Tibial nerve (tissue), 4 donors: ENCODE results near the gene VCAN. TPM values are rescaled to one million over a fixed set of nuclear protein-coding genes. Genes with fewer than 3 reads are reported as not detected.

Experiments
- DNase-seq, 2 donors: peaks; one replicate each; pipeline ENCODE4 v3.0.0-alpha.2; 2019; ENCODE audit warnings: low spot score in 2 of 2
- H3K27ac ChIP-seq, 4 donors: fragments of 200-600 bp; sonication (generic) in 3 of 4; one replicate each; pipeline ENCODE4 v1.5.1; 2017 to 2019; ENCODE audit warnings: mild to moderate bottlenecking in 1 of 4
- H3K27me3 ChIP-seq, 2 donors: fragments of 200-600 bp; sonication (generic) in 1 of 2; one replicate each; pipeline versions ENCODE4 v1.5.1 to v1.6.0; 2017 to 2019
- H3K36me3 ChIP-seq, 3 donors: fragments of 200-600 bp; sonication (generic); one replicate each; pipeline ENCODE4 v1.5.1; 2018 to 2019
- H3K4me1 ChIP-seq, 4 donors: fragments of 200-600 bp; sonication (generic) in 3 of 4; one replicate each; pipeline ENCODE4 v1.5.1; 2017 to 2019
- H3K4me3 ChIP-seq, 4 donors: fragments of 200-600 bp; sonication (generic) in 3 of 4; one replicate each; pipeline ENCODE4 v1.5.1; 2017 to 2019; ENCODE audit warnings: mild to moderate bottlenecking in 1 of 4, moderate library complexity in 1 of 4
- H3K9me3 ChIP-seq, 4 donors: fragments of 200-600 bp; sonication (generic) in 3 of 4; one replicate each; pipeline ENCODE4 v1.5.1; 2017 to 2019
- EP300 ChIP-seq, 2 donors: sonication (generic); formaldehyde crosslinking; IDR thresholded peaks; one replicate each; pipeline ENCODE4 v1.6.1; 2017; ENCODE audit warnings: antibody characterized with exemption in 2 of 2, mild to moderate bottlenecking in 1 of 2
- POLR2A ChIP-seq, 2 donors: fragments of 450-650 bp; IDR thresholded peaks; one replicate each; pipeline ENCODE4 v1.6.1; 2017; ENCODE audit warnings: antibody characterized with exemption in 2 of 2, mild to moderate bottlenecking in 2 of 2, moderate library complexity in 2 of 2
- WGBS, 2 donors: methylation state at CpG; one replicate each; pipeline ENCODE4 v1.1.5; 2018; 5-methylcytosine and 5-hydroxymethylcytosine counted together
- total RNA-seq, 4 donors: library from RNA; depleted of rRNA; stranded (reverse); fragments of >200 nt; gene quantifications; one replicate each; pipeline ENCODE4 v1.1.0, GENCODE V29; 2016
- TF ChIP-seq, protein P1 (sequence below), 5 experiments: fragments of 200-600 bp in 3 of 5; fragments of 450-650 bp in 2 of 5; sonication (generic) in 3 of 5; IDR thresholded peaks; one replicate each; pipeline ENCODE4 v1.5.1; 2016 to 2019; ENCODE audit warnings: antibody characterized with exemption in 5 of 5, mild to moderate bottlenecking in 3 of 5, moderate library complexity in 2 of 5

Gene VCAN
- total RNA-seq, 4 donors from 2014 or later, result 45.7 to 145 (median 65.4) TPM

GRCh38 chr5:83513081-83513480, 41.5 kb downstream of the VCAN start:
- Histone ChIP-seq H3K4me3 (no peak overlapping the region), H3K27ac (no peak overlapping the region), H3K4me1 (peaks cover 0 to 23% (median 10%) of the 10 kb centered on the region in 4 donors), H3K9me3 (no peaks in the 10 kb centered on the region), H3K27me3 (no peaks in the 10 kb centered on the region), H3K36me3 (peaks cover 0 to 4% (median 0%) of the 10 kb centered on the region in 3 donors)
- 41 to 45% methylated on average over 1 of the region's 1 CpG for WGBS, 2 donors
- DNase-seq, result no peak
- TF ChIP-seq, protein P1, sequence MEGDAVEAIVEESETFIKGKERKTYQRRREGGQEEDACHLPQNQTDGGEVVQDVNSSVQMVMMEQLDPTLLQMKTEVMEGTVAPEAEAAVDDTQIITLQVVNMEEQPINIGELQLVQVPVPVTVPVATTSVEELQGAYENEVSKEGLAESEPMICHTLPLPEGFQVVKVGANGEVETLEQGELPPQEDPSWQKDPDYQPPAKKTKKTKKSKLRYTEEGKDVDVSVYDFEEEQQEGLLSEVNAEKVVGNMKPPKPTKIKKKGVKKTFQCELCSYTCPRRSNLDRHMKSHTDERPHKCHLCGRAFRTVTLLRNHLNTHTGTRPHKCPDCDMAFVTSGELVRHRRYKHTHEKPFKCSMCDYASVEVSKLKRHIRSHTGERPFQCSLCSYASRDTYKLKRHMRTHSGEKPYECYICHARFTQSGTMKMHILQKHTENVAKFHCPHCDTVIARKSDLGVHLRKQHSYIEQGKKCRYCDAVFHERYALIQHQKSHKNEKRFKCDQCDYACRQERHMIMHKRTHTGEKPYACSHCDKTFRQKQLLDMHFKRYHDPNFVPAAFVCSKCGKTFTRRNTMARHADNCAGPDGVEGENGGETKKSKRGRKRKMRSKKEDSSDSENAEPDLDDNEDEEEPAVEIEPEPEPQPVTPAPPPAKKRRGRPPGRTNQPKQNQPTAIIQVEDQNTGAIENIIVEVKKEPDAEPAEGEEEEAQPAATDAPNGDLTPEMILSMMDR (IDR thresholded peaks at IDR 0.05), result no peak
- TF ChIP-seq POLR2A (IDR thresholded peaks at IDR 0.05), result no peak
- TF ChIP-seq EP300 (IDR thresholded peaks at IDR 0.05), result no peak

GRCh38 chr5:83513491-83513890, 41.9 kb downstream of the VCAN start:
- DNase-seq, result no peak
- Histone ChIP-seq H3K36me3 (peaks cover 0 to 4% (median 0%) of the 10 kb centered on the region in 3 donors), H3K4me1 (peaks cover 0 to 24% (median 10%) of the 10 kb centered on the region in 4 donors), H3K27ac (no peak overlapping the region), H3K9me3 (no peaks in the 10 kb centered on the region), H3K4me3 (no peak overlapping the region), H3K27me3 (no peaks in the 10 kb centered on the region)
- TF ChIP-seq, protein P1 (IDR thresholded peaks at IDR 0.05), result no peak
- TF ChIP-seq POLR2A (IDR thresholded peaks at IDR 0.05) (no peak), EP300 (IDR thresholded peaks at IDR 0.05) (no peak)
- 53 to 55% methylated on average over 3 of the region's 3 CpGs for WGBS, 2 donors

DNA sequence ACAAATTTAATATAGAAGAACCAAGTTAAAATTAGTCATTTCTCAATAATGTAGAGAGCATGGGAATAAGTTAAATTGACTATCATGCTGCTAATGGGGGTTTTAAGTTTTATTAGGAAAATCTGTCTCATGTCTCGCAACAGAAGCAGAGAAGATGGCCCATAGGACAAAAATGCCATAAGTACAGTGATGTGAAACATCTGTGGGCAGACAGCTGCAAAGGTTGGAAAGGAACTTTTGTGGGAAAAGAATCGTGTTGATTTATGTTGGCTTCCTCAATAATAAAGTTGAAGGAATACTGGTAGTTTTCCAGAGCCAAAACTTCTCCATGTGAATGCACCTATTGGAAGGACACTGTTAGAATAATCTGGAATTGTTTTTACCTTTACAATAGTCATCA, 44.8 kb downstream of the VCAN start:
- Histone ChIP-seq H3K4me1 (peaks cover 0 to 11% (median 2%) of the 10 kb centered on the region in 4 donors), H3K27me3 (no peaks in the 10 kb centered on the region), H3K4me3 (no peak overlapping the region), H3K36me3 (peaks cover 0 to 15% (median 0%) of the 10 kb centered on the region in 3 donors), H3K9me3 (no peaks in the 10 kb centered on the region), H3K27ac (no peak overlapping the region)
- TF ChIP-seq EP300 (IDR thresholded peaks at IDR 0.05), result no peak
- TF ChIP-seq POLR2A (IDR thresholded peaks at IDR 0.05), result no peak
- 58 to 71% methylated on average over 2 of the region's 2 CpGs for WGBS, 2 donors
- no peak for DNase-seq

DNA sequence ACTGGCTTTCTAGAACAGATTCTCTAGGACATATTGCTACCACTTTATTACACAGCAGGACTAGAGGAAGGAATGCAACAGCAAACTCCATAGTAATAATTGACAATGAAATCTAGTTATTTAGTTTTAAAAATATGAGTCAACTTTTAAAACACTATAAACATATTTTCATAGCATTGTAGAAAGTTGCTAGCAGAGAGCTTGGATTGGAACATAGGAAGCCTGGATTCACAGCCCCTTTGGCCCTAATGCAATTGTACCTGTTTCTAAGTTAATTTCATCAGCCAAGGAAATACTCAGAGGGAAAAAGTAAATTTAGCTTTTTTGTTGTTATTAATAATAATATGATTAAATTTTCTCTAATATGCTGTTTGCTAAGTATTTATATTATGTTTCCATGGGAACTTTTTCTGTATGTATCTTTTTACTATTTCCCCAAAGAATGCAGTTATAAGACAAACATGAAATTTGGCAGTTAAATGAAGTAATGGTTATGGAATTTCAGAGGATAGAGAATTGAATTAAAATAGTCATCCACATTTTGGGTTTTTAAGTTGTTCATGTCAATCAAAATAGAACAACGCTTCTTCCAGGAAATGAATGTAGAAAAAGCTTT, 45.6 kb downstream of the VCAN start:
- no peak overlapping the region for H3K27ac ChIP-seq
- no peaks in the 10 kb centered on the region for H3K27me3 ChIP-seq
- H3K36me3 ChIP-seq, result peaks cover 0 to 13% (median 0%) of the 10 kb centered on the region in 3 donors
- peaks cover 0 to 11% (median 2%) of the 10 kb centered on the region in 4 donors for H3K4me1 ChIP-seq
- TF ChIP-seq, protein P1 (IDR thresholded peaks at IDR 0.05), result no peak
- no peak for TF ChIP-seq POLR2A (IDR thresholded peaks at IDR 0.05)
- TF ChIP-seq EP300 (IDR thresholded peaks at IDR 0.05), result no peak
- no peak for DNase-seq
- 48 to 52% methylated on average over 1 of the region's 1 CpG for WGBS, 2 donors
- no peak overlapping the region for H3K4me3 ChIP-seq
- H3K9me3 ChIP-seq, result no peaks in the 10 kb centered on the region

GRCh38 chr5:83517688-83518085, 46.1 kb downstream of the VCAN start:
- Histone ChIP-seq H3K9me3 (no peaks in the 10 kb centered on the region), H3K4me3 (no peak overlapping the region), H3K27ac (no peak overlapping the region), H3K27me3 (no peaks in the 10 kb centered on the region), H3K4me1 (peaks cover 0 to 11% (median 2%) of the 10 kb centered on the region in 4 donors), H3K36me3 (peaks cover 0 to 11% (median 0%) of the 10 kb centered on the region in 3 donors)
- TF ChIP-seq, protein P1 (IDR thresholded peaks at IDR 0.05), result no peak
- TF ChIP-seq EP300 (IDR thresholded peaks at IDR 0.05) (no peak), POLR2A (IDR thresholded peaks at IDR 0.05) (no peak)
- WGBS, 2 donors, result 59 to 75% methylated on average over 1 of the region's 1 CpG
- DNase-seq, result no peak
